ENCODE results near the gene ANKRD65. TPM values are rescaled to one million over a fixed set of nuclear protein-coding genes. Genes with fewer than 3 reads are reported as not detected.

The ANKRD65 gene
- total RNA-seq, 1 donor from 2014 or later = 1.0 TPM

- DNase-seq (ENCODE audit: low spot score) (peak; percentile 63), ATAC-seq (peak; percentile 22)
These were observed 21.1 kb upstream of the ANKRD65 start for GRCh38 chr1:1442069-1442770.

- ATAC-seq = peak; percentile 54
- DNase-seq (ENCODE audit: low spot score) = peak; percentile 60
These were observed 20.2 kb upstream of the ANKRD65 start for GRCh38 chr1:1441002-1441888.

- no peak for DNase-seq (ENCODE audit: low spot score)
These were observed 19.4 kb upstream of the ANKRD65 start for GRCh38 chr1:1440262-1441001.

GRCh38 chr1:1439546-1440261 lies 18.6 kb upstream of the ANKRD65 start:
- ATAC-seq (no peak), DNase-seq (ENCODE audit: low spot score) (no peak)

More at GRCh38 chr1:1440262-1441001, 19.4 kb upstream of the ANKRD65 start:
- ATAC-seq = no peak

- DNase-seq (ENCODE audit: low spot score) (peak; percentile 68), ATAC-seq (peak; percentile 29)
These were observed 17.7 kb upstream of the ANKRD65 start for GRCh38 chr1:1438531-1439381.

- peak; percentile 89 for DNase-seq (ENCODE audit: low spot score)
- peak; percentile 62 for ATAC-seq
These were observed 16.9 kb upstream of the ANKRD65 start for GRCh38 chr1:1437904-1438376.

- DNase-seq (ENCODE audit: low spot score) = peak; percentile 83
- ATAC-seq = peak; percentile 39
These were observed 16.2 kb upstream of the ANKRD65 start for GRCh38 chr1:1437033-1437903.

GRCh38 chr1:1436630-1437032 lies 15.6 kb upstream of the ANKRD65 start:
- DNase-seq (ENCODE audit: low spot score) (no peak), ATAC-seq (no peak)

GRCh38 chr1:1435911-1436629 lies 15.0 kb upstream of the ANKRD65 start:
- DNase-seq (ENCODE audit: low spot score) (no peak), ATAC-seq (no peak)

GRCh38 chr1:1435106-1435903 lies 14.2 kb upstream of the ANKRD65 start, which contains the start of gene VWA1:
VWA1 (plus strand) TSS chr1:1435690; CDS start chr1:1435749, 59 bp downstream.
- peak; percentile 47 for ATAC-seq
- DNase-seq (ENCODE audit: low spot score) = peak; percentile 81

- DNase-seq (ENCODE audit: low spot score) (no peak), ATAC-seq (no peak)
These were observed 13.7 kb upstream of the ANKRD65 start for GRCh38 chr1:1434824-1435105.

GRCh38 chr1:1434131-1434823 lies 13.2 kb upstream of the ANKRD65 start:
- DNase-seq (ENCODE audit: low spot score) = peak; percentile 59
- ATAC-seq = no peak

- ATAC-seq (no peak), DNase-seq (ENCODE audit: low spot score) (no peak)
These were observed 12.7 kb upstream of the ANKRD65 start for GRCh38 chr1:1433804-1434130.

GRCh38 chr1:1432951-1433803 lies 12.1 kb upstream of the ANKRD65 start:
- peak; percentile 96 for DNase-seq (ENCODE audit: low spot score)
- peak; percentile 62 for ATAC-seq

- DNase-seq (ENCODE audit: low spot score) (no peak), ATAC-seq (peak; percentile 1)
These were observed 11.3 kb upstream of the ANKRD65 start for GRCh38 chr1:1432274-1432950.

All from left lobe of liver (tissue), 2 donors.